SK-N-SH (cell line): ENCODE data around the gene KCNQ4.

Experiments
- POLR2AphosphoS5 ChIP-seq: IDR thresholded peaks from 2 replicates; pipeline ENCODE4 v1.6.1; 2012; ENCODE audit warnings: low read depth, low read length
- RXRA ChIP-seq: IDR thresholded peaks from 2 replicates; pipeline ENCODE4 v1.4.0; 2012; ENCODE audit warnings: low read depth, mild to moderate bottlenecking, borderline replicate concordance
- TEAD4 ChIP-seq: IDR thresholded peaks from 2 replicates; pipeline ENCODE4 v1.4.0; 2012; ENCODE audit warnings: mild to moderate bottlenecking, borderline replicate concordance; ENCODE audit not compliant: insufficient read depth
- YY1 ChIP-seq: IDR thresholded peaks from 2 replicates; pipeline ENCODE4 v1.4.0; 2012; ENCODE audit warnings: low read depth, mild to moderate bottlenecking
- ZBTB33 ChIP-seq: IDR thresholded peaks from 2 replicates; pipeline ENCODE4 v1.4.0; 2012; ENCODE audit warnings: low read depth, borderline replicate concordance
- TF ChIP-seq, protein P1 (sequence below): fragments of 200-600 bp; sonication (generic); IDR thresholded peaks from 2 replicates; pipeline ENCODE4 v1.6.1; 2017; ENCODE audit warnings: antibody characterized with exemption, mild to moderate bottlenecking, moderate library complexity
- TF ChIP-seq, protein P2 (sequence below): IDR thresholded peaks from 2 replicates; pipeline ENCODE4 v1.4.0; 2012; ENCODE audit warnings: low read depth
- TF ChIP-seq, protein P3 (sequence below): IDR thresholded peaks from 2 replicates; pipeline ENCODE4 v1.6.1; 2012; ENCODE audit warnings: mild to moderate bottlenecking, low read depth, low read length, moderate library complexity

GRCh38 chr1:40815420-40815819 is 31.8 kb downstream of the KCNQ4 start:
- TF ChIP-seq, protein P1, sequence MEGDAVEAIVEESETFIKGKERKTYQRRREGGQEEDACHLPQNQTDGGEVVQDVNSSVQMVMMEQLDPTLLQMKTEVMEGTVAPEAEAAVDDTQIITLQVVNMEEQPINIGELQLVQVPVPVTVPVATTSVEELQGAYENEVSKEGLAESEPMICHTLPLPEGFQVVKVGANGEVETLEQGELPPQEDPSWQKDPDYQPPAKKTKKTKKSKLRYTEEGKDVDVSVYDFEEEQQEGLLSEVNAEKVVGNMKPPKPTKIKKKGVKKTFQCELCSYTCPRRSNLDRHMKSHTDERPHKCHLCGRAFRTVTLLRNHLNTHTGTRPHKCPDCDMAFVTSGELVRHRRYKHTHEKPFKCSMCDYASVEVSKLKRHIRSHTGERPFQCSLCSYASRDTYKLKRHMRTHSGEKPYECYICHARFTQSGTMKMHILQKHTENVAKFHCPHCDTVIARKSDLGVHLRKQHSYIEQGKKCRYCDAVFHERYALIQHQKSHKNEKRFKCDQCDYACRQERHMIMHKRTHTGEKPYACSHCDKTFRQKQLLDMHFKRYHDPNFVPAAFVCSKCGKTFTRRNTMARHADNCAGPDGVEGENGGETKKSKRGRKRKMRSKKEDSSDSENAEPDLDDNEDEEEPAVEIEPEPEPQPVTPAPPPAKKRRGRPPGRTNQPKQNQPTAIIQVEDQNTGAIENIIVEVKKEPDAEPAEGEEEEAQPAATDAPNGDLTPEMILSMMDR, result no peak
- TF ChIP-seq, protein P2, sequence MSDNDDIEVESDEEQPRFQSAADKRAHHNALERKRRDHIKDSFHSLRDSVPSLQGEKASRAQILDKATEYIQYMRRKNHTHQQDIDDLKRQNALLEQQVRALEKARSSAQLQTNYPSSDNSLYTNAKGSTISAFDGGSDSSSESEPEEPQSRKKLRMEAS, result no peak
- TF ChIP-seq RXRA (no peak), ZBTB33 (no peak), YY1 (no peak), POLR2AphosphoS5 (no peak), TEAD4 (no peak)
- TF ChIP-seq, protein P3, sequence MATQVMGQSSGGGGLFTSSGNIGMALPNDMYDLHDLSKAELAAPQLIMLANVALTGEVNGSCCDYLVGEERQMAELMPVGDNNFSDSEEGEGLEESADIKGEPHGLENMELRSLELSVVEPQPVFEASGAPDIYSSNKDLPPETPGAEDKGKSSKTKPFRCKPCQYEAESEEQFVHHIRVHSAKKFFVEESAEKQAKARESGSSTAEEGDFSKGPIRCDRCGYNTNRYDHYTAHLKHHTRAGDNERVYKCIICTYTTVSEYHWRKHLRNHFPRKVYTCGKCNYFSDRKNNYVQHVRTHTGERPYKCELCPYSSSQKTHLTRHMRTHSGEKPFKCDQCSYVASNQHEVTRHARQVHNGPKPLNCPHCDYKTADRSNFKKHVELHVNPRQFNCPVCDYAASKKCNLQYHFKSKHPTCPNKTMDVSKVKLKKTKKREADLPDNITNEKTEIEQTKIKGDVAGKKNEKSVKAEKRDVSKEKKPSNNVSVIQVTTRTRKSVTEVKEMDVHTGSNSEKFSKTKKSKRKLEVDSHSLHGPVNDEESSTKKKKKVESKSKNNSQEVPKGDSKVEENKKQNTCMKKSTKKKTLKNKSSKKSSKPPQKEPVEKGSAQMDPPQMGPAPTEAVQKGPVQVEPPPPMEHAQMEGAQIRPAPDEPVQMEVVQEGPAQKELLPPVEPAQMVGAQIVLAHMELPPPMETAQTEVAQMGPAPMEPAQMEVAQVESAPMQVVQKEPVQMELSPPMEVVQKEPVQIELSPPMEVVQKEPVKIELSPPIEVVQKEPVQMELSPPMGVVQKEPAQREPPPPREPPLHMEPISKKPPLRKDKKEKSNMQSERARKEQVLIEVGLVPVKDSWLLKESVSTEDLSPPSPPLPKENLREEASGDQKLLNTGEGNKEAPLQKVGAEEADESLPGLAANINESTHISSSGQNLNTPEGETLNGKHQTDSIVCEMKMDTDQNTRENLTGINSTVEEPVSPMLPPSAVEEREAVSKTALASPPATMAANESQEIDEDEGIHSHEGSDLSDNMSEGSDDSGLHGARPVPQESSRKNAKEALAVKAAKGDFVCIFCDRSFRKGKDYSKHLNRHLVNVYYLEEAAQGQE, result no peak
